RWPE2 (cell line): Measurements from ENCODE around the gene POU4F3.
"Not testable (repeated sequence)": the region's sequence is repeated elsewhere in the genome, so short reads cannot be mapped to it uniquely, and the experiment has no call there.

ENCODE experiments used
- ATAC-seq: fragments of 200-7000 bp; cut with Tn5 transposase; 3 replicates; pipeline ENCODE4 v1.9.1; 2021; ENCODE audit warnings: low read depth
- DNase-seq: peaks from one replicate; pipeline ENCODE4 v3.0.0-alpha.2; 2020; ENCODE audit warnings: low spot score
- H3K27ac ChIP-seq: fragments of 450-650 bp; 2 replicates; pipeline ENCODE4 v1.5.1; 2017; ENCODE audit warnings: mild to moderate bottlenecking; ENCODE audit not compliant: poor library complexity, severe bottlenecking
- H3K27me3 ChIP-seq: fragments of 250-450 bp; sonication (Bioruptor Pico); 2 replicates; pipeline ENCODE4 v1.5.1; 2021; ENCODE audit warnings: mild to moderate bottlenecking, moderate library complexity; ENCODE audit not compliant: insufficient read depth, poor library complexity, severe bottlenecking
- H3K36me3 ChIP-seq: fragments of 250-450 bp; sonication (Bioruptor Pico); 2 replicates; pipeline ENCODE4 v1.5.1; 2020; ENCODE audit warnings: low read depth, mild to moderate bottlenecking, moderate library complexity
- H3K4me1 ChIP-seq: fragments of 250-450 bp; sonication (Bioruptor Pico); 2 replicates; pipeline ENCODE4 v1.5.1; 2021; ENCODE audit warnings: mild to moderate bottlenecking, moderate library complexity; ENCODE audit not compliant: insufficient read depth, poor library complexity, severe bottlenecking
- H3K4me3 ChIP-seq: fragments of 250-450 bp; sonication (Bioruptor Pico); 2 replicates; pipeline ENCODE4 v1.5.1; 2021; ENCODE audit warnings: mild to moderate bottlenecking, moderate library complexity; ENCODE audit not compliant: severe bottlenecking
- H3K9me3 ChIP-seq: fragments of 250-450 bp; sonication (Bioruptor Pico); 2 replicates; pipeline ENCODE4 v1.5.1; 2021; ENCODE audit warnings: mild to moderate bottlenecking, moderate library complexity; ENCODE audit not compliant: severe bottlenecking
- CTCF ChIP-seq: fragments of 450-650 bp; IDR thresholded peaks from one replicate; pipeline ENCODE4 v1.5.1; 2017; ENCODE audit warnings: mild to moderate bottlenecking, moderate library complexity; ENCODE audit not compliant: poor library complexity, severe bottlenecking

POU4F3 gene

GRCh38 chr5:146338774-146339714 is at the start of gene POU4F3:
Gene POU4F3 (plus strand): TSS chr5:146338839. CDS start chr5:146339113, 274 bp downstream.
- no peak for TF ChIP-seq CTCF
- Histone ChIP-seq H3K9me3 (no peaks in the 10 kb centered on the region), H3K4me3 (no peak within 1 kb of the TSS), H3K36me3 (no peaks in the 10 kb centered on the region), H3K4me1 (no peaks in the 10 kb centered on the region), H3K27me3 (peaks cover 99% of the 10 kb centered on the region), H3K27ac (no peak within 1 kb of the TSS)
- ATAC-seq (no peak), DNase-seq (no peak)

GRCh38 chr5:146290318-146290717 is 48.3 kb upstream of the POU4F3 start:
- peak; percentile 20; the same call in 1 of the 3 replicates for ATAC-seq
- DNase-seq, result no peak
- Histone ChIP-seq H3K9me3 (no peaks in the 10 kb centered on the region), H3K4me1 (peaks cover 9% of the 10 kb centered on the region), H3K27ac (no peak overlapping the region), H3K27me3 (no peaks in the 10 kb centered on the region), H3K36me3 (peaks cover 25% of the 10 kb centered on the region), H3K4me3 (no peak overlapping the region)
- TF ChIP-seq CTCF, result no peak

GRCh38 chr5:146291421-146292074 is 47.1 kb upstream of the POU4F3 start:
- DNase-seq, result no peak
- H3K27me3 ChIP-seq, result no peaks in the 10 kb centered on the region
- peak; percentile 73 for ATAC-seq
- H3K9me3 ChIP-seq, result no peaks in the 10 kb centered on the region
- peak; percentile 91 for TF ChIP-seq CTCF
- H3K4me3 ChIP-seq, result no peak overlapping the region
- H3K4me1 ChIP-seq, result peaks cover 9% of the 10 kb centered on the region
- no peak overlapping the region for H3K27ac ChIP-seq
- H3K36me3 ChIP-seq, result peaks cover 13% of the 10 kb centered on the region

GRCh38 chr5:146296245-146296644 is 42.4 kb upstream of the POU4F3 start:
- no peaks in the 10 kb centered on the region for H3K9me3 ChIP-seq
- H3K4me3 ChIP-seq, result no peak overlapping the region
- no peaks in the 10 kb centered on the region for H3K36me3 ChIP-seq
- H3K27me3 ChIP-seq, result no peaks in the 10 kb centered on the region
- no peak overlapping the region for H3K27ac ChIP-seq
- H3K4me1 ChIP-seq, result no peaks in the 10 kb centered on the region
- no peak for TF ChIP-seq CTCF
- no peak for ATAC-seq
- no peak for DNase-seq

GRCh38 chr5:146298920-146299319 is 39.7 kb upstream of the POU4F3 start:
- H3K9me3 ChIP-seq, DNase-seq, H3K4me1 ChIP-seq, H3K4me3 ChIP-seq, H3K27ac ChIP-seq, ATAC-seq, H3K36me3 ChIP-seq, H3K27me3 ChIP-seq: not testable (repeated sequence)
